ENCODE results near the gene CGB7.
A peak's percentile ranks its signal among the peaks of the same experiment; 100 is the strongest.

The CGB7 gene

GRCh38 chr19:49020931-49021895 lies 36.3 kb downstream of the CGB7 start (continued):
- no peak for TF ChIP-seq PRDM4 (tag by site-specific recombination; IDR thresholded peaks at IDR 0.05)
- TF ChIP-seq ZNF274 (IDR thresholded peaks at IDR 0.05; ENCODE audit: low read length), result no peak
- peak; percentile 47; the same call in 1 of the 2 replicates for TF ChIP-seq ZNF274 (tag by site-specific recombination; IDR thresholded peaks at IDR 0.05; ENCODE audit: borderline replicate concordance)
- TF ChIP-seq ZNF169 (tag by site-specific recombination; IDR thresholded peaks at IDR 0.05), result 0 out of 2 replicates have a peak, but pooled peaks have one; percentile 29
- peak; percentile 98 for TF ChIP-seq PRDM1 (tag by site-specific recombination; IDR thresholded peaks at IDR 0.05)
- peak; percentile 60 for TF ChIP-seq ZNF580 (tag by site-specific recombination; IDR thresholded peaks at IDR 0.05)
- no peak for TF ChIP-seq ZNF146 (tag by site-specific recombination; IDR thresholded peaks at IDR 0.05)
- 0 out of 2 replicates have a peak, but pooled peaks have one; percentile 17 for TF ChIP-seq REST (tag by site-specific recombination; IDR thresholded peaks at IDR 0.05)
- TF ChIP-seq ZNF596 (tag by site-specific recombination; IDR thresholded peaks at IDR 0.05), result peak; percentile 86
- no peak for TF ChIP-seq ZNF114 (tag by site-specific recombination; IDR thresholded peaks at IDR 0.05)
- TF ChIP-seq ZNF391 (tag by site-specific recombination; IDR thresholded peaks at IDR 0.05; ENCODE audit: borderline replicate concordance, low read depth), result peak; percentile 20; the same call in 1 of the 2 replicates

- ChIA-PET POLR2A (interaction anchor here (1.0 to 3.4 kb wide), 2 partner anchors 27 to 53 kb away, joined by 6 to 20 read pairs; partner anchors contain the start of genes GYS1 and RUVBL2), CTCF (interaction anchor here (0.7 to 3.1 kb wide), 8 partner anchors 12 to 50 kb away, joined by 4 to 26 read pairs (median 7); partner anchors contain the start of genes GYS1 and RUVBL2)
- Histone ChIP-seq H3K9me3 (ENCODE audit: control insufficient read depth, insufficient read depth, low read depth, low read length) (no peaks in the 10 kb centered on the region), H3K4me1 (ENCODE audit: control insufficient read depth, insufficient read depth, low read length) (peaks cover 8% of the 10 kb centered on the region), H3K36me3 (ENCODE audit: control insufficient read depth in 2 of 2, insufficient read depth in 1 of 2, low read length in 2 of 2) (peaks cover 3 to 11% of the 10 kb centered on the region in 2 experiments; a peak in 2 of 3 replicates), H3K27ac (ENCODE audit: extremely low read depth, low read depth, low read length) (no peak overlapping the region), H3K4me3 (ENCODE audit: low read depth, low read length) (no peak overlapping the region)
- no peak for TF ChIP-seq ATF2 (tag by site-specific recombination; IDR thresholded peaks at IDR 0.05; ENCODE audit: low read depth)
- TF ChIP-seq SETDB1 (IDR thresholded peaks at IDR 0.05; ENCODE audit: insufficient read length, low read length), result no peak
- TF ChIP-seq ZBTB6 (tag by site-specific recombination; IDR thresholded peaks at IDR 0.05), result 0 out of 2 replicates have a peak, but pooled peaks have one; percentile 31
- no peak for TF ChIP-seq ZNF433 (tag by site-specific recombination; IDR thresholded peaks at IDR 0.05; ENCODE audit: low read depth)
- peak; percentile 15; the same call in 1 of the 2 replicates for TF ChIP-seq KLF16 (tag by site-specific recombination; IDR thresholded peaks at IDR 0.05)
- TF ChIP-seq ZNF311 (tag by site-specific recombination; IDR thresholded peaks at IDR 0.05; ENCODE audit: borderline replicate concordance), result no peak
- TF ChIP-seq ZNF610 (tag by site-specific recombination; IDR thresholded peaks at IDR 0.05; ENCODE audit: borderline replicate concordance), result no peak
Observed at GRCh38 chr19:49020342-49020741, 37.2 kb downstream of the CGB7 start.

Data from HEK293 (cell line).